ENCODE results near the gene CACNA1E. TPM values are rescaled to one million over a fixed set of nuclear protein-coding genes. Genes with fewer than 3 reads are reported as not detected.

Gene CACNA1E
- polyA plus RNA-seq, 3 donors from 2014 or later, result not detected

- H3K27ac Mint-ChIP-seq, result no peak overlapping the region
- no peaks in the 10 kb centered on the region for H3K27me3 Mint-ChIP-seq (ENCODE audit: low read depth in 3 of 3)
- H3K9me3 Mint-ChIP-seq, result no peaks in the 10 kb centered on the region
- no peaks in the 10 kb centered on the region for H3K4me1 Mint-ChIP-seq
- no peak for DNase-seq
- H3K4me3 Mint-ChIP-seq, result no peak overlapping the region
- no peaks in the 10 kb centered on the region for H3K36me3 Mint-ChIP-seq
Measured at GRCh38 chr1:181742426-181742825, 259.1 kb downstream of the CACNA1E start.

- H3K27me3 Mint-ChIP-seq (ENCODE audit: low read depth in 3 of 3), result peaks cover 0 to 3% (median 1%) of the 10 kb centered on the region in 3 donors
- H3K27ac Mint-ChIP-seq, result no peak overlapping the region
- H3K4me3 Mint-ChIP-seq, result no peak overlapping the region
- no peaks in the 10 kb centered on the region for H3K4me1 Mint-ChIP-seq
- no peak for DNase-seq
- H3K9me3 Mint-ChIP-seq, result no peaks in the 10 kb centered on the region
- no peaks in the 10 kb centered on the region for H3K36me3 Mint-ChIP-seq
Measured at GRCh38 chr1:181743878-181744312, 260.6 kb downstream of the CACNA1E start.

GRCh38 chr1:181746224-181746623, 262.9 kb downstream of the CACNA1E start:
- Mint-ChIP-seq H3K9me3 (no peaks in the 10 kb centered on the region), H3K4me1 (no peaks in the 10 kb centered on the region), H3K27me3 (ENCODE audit: low read depth in 3 of 3) (peaks cover 0 to 3% (median 1%) of the 10 kb centered on the region in 3 donors), H3K4me3 (no peak overlapping the region), H3K36me3 (no peaks in the 10 kb centered on the region), H3K27ac (no peak overlapping the region)
- DNase-seq, result no peak

GRCh38 chr1:181748013-181748412, 264.7 kb downstream of the CACNA1E start:
- H3K4me1 Mint-ChIP-seq, result no peaks in the 10 kb centered on the region
- no peaks in the 10 kb centered on the region for H3K36me3 Mint-ChIP-seq
- DNase-seq, result no peak
- peaks cover 0 to 10% (median 1%) of the 10 kb centered on the region in 3 donors for H3K27me3 Mint-ChIP-seq (ENCODE audit: low read depth in 3 of 3)
- no peak overlapping the region for H3K27ac Mint-ChIP-seq
- H3K9me3 Mint-ChIP-seq, result no peaks in the 10 kb centered on the region
- H3K4me3 Mint-ChIP-seq, result no peak overlapping the region

GRCh38 chr1:181754103-181754502, 270.8 kb downstream of the CACNA1E start:
- DNase-seq, result no peak
- no peaks in the 10 kb centered on the region for H3K36me3 Mint-ChIP-seq
- no peaks in the 10 kb centered on the region for H3K9me3 Mint-ChIP-seq
- peaks cover 0 to 7% (median 1%) of the 10 kb centered on the region in 3 donors for H3K27me3 Mint-ChIP-seq (ENCODE audit: low read depth in 3 of 3)
- no peaks in the 10 kb centered on the region for H3K4me1 Mint-ChIP-seq
- no peak overlapping the region for H3K4me3 Mint-ChIP-seq
- no peak overlapping the region for H3K27ac Mint-ChIP-seq

- H3K27ac Mint-ChIP-seq, result no peak overlapping the region
- no peaks in the 10 kb centered on the region for H3K36me3 Mint-ChIP-seq
- H3K9me3 Mint-ChIP-seq, result no peaks in the 10 kb centered on the region
- H3K4me3 Mint-ChIP-seq, result no peak overlapping the region
- H3K4me1 Mint-ChIP-seq, result no peaks in the 10 kb centered on the region
- H3K27me3 Mint-ChIP-seq (ENCODE audit: low read depth in 3 of 3), result peaks cover 0 to 4% (median 1%) of the 10 kb centered on the region in 3 donors
- no peak for DNase-seq
Measured at GRCh38 chr1:181759481-181759880, 276.2 kb downstream of the CACNA1E start.

GRCh38 chr1:181763736-181764135, 280.4 kb downstream of the CACNA1E start:
- Mint-ChIP-seq H3K9me3 (peaks cover 0 to 2% (median 0%) of the 10 kb centered on the region in 6 donors), H3K36me3 (no peaks in the 10 kb centered on the region), H3K27me3 (ENCODE audit: low read depth in 3 of 3) (peaks cover 0 to 6% (median 2%) of the 10 kb centered on the region in 3 donors), H3K4me1 (no peaks in the 10 kb centered on the region), H3K4me3 (no peak overlapping the region), H3K27ac (no peak overlapping the region)
- DNase-seq, result no peak

GRCh38 chr1:181765451-181766026, 282.2 kb downstream of the CACNA1E start:
- peaks cover 0 to 8% (median 2%) of the 10 kb centered on the region in 3 donors for H3K27me3 Mint-ChIP-seq (ENCODE audit: low read depth in 3 of 3)
- H3K4me3 Mint-ChIP-seq, result no peak overlapping the region
- H3K27ac Mint-ChIP-seq, result no peak overlapping the region
- DNase-seq, result no peak
- no peaks in the 10 kb centered on the region for H3K4me1 Mint-ChIP-seq
- no peaks in the 10 kb centered on the region for H3K36me3 Mint-ChIP-seq
- H3K9me3 Mint-ChIP-seq, result peaks cover 0 to 3% (median 0%) of the 10 kb centered on the region in 6 donors

GRCh38 chr1:181767001-181767708, 283.8 kb downstream of the CACNA1E start:
- peaks cover 0 to 13% (median 2%) of the 10 kb centered on the region in 3 donors for H3K27me3 Mint-ChIP-seq (ENCODE audit: low read depth in 3 of 3)

GRCh38 chr1:181768211-181768929, 285.1 kb downstream of the CACNA1E start:
- Mint-ChIP-seq H3K4me1 (no peaks in the 10 kb centered on the region), H3K27me3 (ENCODE audit: low read depth in 3 of 3) (peaks cover 0 to 11% (median 2%) of the 10 kb centered on the region in 3 donors), H3K4me3 (no peak overlapping the region), H3K27ac (no peak overlapping the region), H3K36me3 (no peaks in the 10 kb centered on the region), H3K9me3 (peaks cover 0 to 3% (median 0%) of the 10 kb centered on the region in 6 donors)
- DNase-seq, result no peak

More at GRCh38 chr1:181767001-181767708, 283.8 kb downstream of the CACNA1E start:
- peaks cover 0 to 3% (median 0%) of the 10 kb centered on the region in 6 donors for H3K9me3 Mint-ChIP-seq
- H3K4me3 Mint-ChIP-seq, result no peak overlapping the region
- DNase-seq, result no peak
- no peaks in the 10 kb centered on the region for H3K36me3 Mint-ChIP-seq
- no peaks in the 10 kb centered on the region for H3K4me1 Mint-ChIP-seq
- H3K27ac Mint-ChIP-seq, result no peak overlapping the region

GRCh38 chr1:181768930-181769280, 285.6 kb downstream of the CACNA1E start:
- Mint-ChIP-seq H3K4me1 (no peaks in the 10 kb centered on the region), H3K9me3 (peaks cover 0 to 3% (median 0%) of the 10 kb centered on the region in 6 donors), H3K4me3 (no peak overlapping the region), H3K27me3 (ENCODE audit: low read depth in 3 of 3) (peaks cover 2 to 11% (median 2%) of the 10 kb centered on the region in 3 donors), H3K27ac (no peak overlapping the region), H3K36me3 (no peaks in the 10 kb centered on the region)
- DNase-seq, result no peak

- H3K9me3 Mint-ChIP-seq, result peaks cover 0 to 3% (median 0%) of the 10 kb centered on the region in 6 donors
- H3K4me1 Mint-ChIP-seq, result no peaks in the 10 kb centered on the region
- H3K27me3 Mint-ChIP-seq (ENCODE audit: low read depth in 3 of 3), result peaks cover 2 to 15% (median 2%) of the 10 kb centered on the region in 3 donors
- H3K27ac Mint-ChIP-seq, result no peak overlapping the region
- no peaks in the 10 kb centered on the region for H3K36me3 Mint-ChIP-seq
- DNase-seq, result no peak
- no peak overlapping the region for H3K4me3 Mint-ChIP-seq
Measured at GRCh38 chr1:181769846-181770245, 286.5 kb downstream of the CACNA1E start.

GRCh38 chr1:181772714-181773113, 289.4 kb downstream of the CACNA1E start:
- Mint-ChIP-seq H3K4me1 (no peaks in the 10 kb centered on the region), H3K27ac (no peak overlapping the region)
- DNase-seq, result no peak

GRCh38 chr1:181776044-181776443, 292.7 kb downstream of the CACNA1E start:
- Mint-ChIP-seq H3K9me3 (peaks cover 0 to 2% (median 0%) of the 10 kb centered on the region in 6 donors), H3K36me3 (no peaks in the 10 kb centered on the region), H3K4me3 (no peak overlapping the region), H3K27me3 (ENCODE audit: low read depth in 3 of 3) (peaks cover 0 to 11% (median 2%) of the 10 kb centered on the region in 3 donors), H3K4me1 (no peaks in the 10 kb centered on the region), H3K27ac (no peak overlapping the region)
- no peak for DNase-seq

More at GRCh38 chr1:181772714-181773113, 289.4 kb downstream of the CACNA1E start:
- Mint-ChIP-seq H3K9me3 (peaks cover 0 to 3% (median 0%) of the 10 kb centered on the region in 6 donors), H3K27me3 (ENCODE audit: low read depth in 3 of 3) (peaks cover 0 to 13% (median 2%) of the 10 kb centered on the region in 3 donors), H3K36me3 (no peaks in the 10 kb centered on the region), H3K4me3 (no peak overlapping the region)
